Fibroblast of peridontal ligament (primary cell): ENCODE data around the gene PPP1R10.
A peak's percentile ranks its signal among the peaks of the same experiment; 100 is the strongest.

Experiments used
- DNase-seq: peaks from one replicate; pipeline ENCODE4 v3.0.0-alpha.2; 2010; ENCODE audit errors: extremely low read depth

PPP1R10 gene

DNA sequence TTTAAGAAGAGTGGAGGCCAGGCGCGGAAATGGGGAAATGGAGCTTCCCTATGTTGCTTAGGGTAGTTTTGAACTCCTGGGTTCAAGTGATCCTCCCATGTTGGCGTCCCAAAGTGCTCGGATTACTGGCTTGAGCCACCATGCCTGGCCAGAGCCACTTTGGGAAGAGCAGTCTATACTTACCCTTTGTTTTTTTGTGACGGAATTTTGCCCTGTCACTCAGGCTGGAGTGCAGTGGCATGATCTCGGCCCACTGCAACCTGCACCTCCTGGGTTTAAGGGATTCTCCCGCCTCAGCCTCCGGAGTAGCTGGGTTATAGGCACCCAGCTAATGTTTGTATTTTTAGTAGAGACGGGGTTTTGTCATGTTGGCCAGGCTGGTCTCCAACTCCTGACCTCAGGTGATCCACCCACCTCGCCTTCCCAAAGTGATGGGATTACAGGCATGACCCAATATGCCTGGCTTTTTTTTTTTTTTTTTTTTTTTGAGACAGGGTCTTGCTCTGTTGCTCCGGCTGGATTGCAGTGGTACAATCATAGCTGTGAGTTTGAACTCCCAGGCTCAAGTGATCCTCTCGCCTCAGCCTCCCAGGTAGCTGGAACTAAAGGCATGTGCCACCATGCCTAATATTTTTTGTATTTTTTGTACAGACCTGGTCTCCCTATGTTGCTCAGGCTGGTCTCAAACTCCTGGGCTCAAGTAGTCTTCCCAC, 18.0 kb downstream of the PPP1R10 start:
- DNase-seq: no peak

- peak; percentile 84 for DNase-seq
Measured at GRCh38 chr6:30597315-30598144, 19.5 kb downstream of the PPP1R10 start.

- no peak for DNase-seq
Measured at GRCh38 chr6:30592287-30592686, 24.8 kb downstream of the PPP1R10 start.

GRCh38 chr6:30591008-30591407, 26.0 kb downstream of the PPP1R10 start:
- DNase-seq: peak; percentile 50

GRCh38 chr6:30590509-30590908, 26.5 kb downstream of the PPP1R10 start:
- DNase-seq: no peak

GRCh38 chr6:30589754-30590358, 27.2 kb downstream of the PPP1R10 start:
- no peak for DNase-seq

DNA sequence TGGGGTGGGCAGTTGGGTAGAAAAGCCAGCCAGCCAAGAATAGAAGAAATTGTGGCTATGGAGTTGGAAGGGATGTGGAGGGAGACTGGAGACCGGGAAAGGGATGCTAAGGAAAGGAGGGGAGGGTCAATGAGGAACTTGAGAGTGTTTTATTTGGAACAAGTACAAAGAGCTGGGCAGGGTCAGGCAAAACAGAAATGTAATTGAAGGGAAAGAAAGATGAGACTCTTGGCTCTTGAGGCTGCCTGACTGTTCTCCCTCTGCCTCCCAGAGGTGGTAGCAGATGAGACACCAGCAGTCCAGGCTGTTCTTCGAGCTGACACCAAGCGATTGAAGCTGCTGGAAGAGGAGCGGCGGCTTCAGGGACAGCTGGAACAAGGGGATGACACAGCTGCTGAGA, 33.1 kb downstream of the PPP1R10 start:
- DNase-seq: no peak

DNA sequence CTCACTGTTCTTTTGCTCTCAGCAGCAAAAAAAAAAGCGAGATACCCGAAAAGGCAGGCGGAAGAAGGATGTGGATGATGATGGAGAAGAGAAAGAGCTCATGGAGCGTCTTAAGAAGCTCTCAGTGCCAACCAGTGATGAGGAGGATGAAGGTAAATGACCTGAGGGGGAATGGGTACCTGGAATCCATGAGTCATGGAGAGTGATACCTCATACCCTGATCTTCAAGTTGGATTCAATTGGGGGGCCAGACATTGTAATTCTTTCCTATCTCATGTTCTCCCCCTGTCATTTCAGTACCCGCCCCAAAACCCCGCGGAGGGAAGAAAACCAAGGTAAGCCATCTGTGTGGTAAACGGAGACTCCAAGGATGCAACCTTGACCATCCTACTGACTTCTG, 39.0 kb downstream of the PPP1R10 start:
- DNase-seq: no peak

- no peak for DNase-seq
Measured at GRCh38 chr6:30573113-30573512, 43.9 kb downstream of the PPP1R10 start.

DNA sequence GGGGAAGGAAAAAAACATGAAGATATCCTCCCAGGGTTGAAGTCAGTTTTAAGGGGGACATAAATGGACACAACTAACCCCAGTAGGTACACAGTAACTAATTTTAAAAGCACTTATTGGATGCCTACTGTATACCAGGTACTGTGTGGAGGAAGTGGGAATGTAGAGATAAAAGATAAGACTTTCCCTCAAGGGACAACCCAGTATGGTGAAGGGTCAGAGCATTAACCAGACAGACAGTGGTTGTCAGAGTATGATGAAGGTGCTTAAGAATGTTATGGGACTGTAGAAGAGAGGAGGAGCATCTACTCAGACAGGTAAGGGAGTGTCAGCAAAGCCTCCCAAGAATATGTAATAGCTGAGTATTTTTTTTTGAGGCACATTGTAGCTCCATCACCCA, 44.9 kb downstream of the PPP1R10 start:
- no peak for DNase-seq

DNA sequence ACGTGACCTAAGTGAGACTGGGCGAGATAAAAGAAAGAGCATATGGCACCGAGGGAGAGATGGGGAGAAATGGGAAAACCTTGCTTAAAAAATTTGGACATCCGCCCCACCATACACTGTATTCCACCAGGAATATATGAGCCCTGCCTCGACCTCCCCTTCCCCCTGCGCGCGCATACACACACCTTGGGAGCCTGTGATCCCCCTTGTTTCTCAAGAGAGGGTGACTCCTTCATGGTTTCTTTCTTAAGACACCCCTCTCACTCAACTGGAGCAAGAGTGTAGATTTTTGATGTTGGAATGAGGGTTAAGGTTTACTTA, 45.3 kb downstream of the PPP1R10 start:
- DNase-seq: no peak

DNA sequence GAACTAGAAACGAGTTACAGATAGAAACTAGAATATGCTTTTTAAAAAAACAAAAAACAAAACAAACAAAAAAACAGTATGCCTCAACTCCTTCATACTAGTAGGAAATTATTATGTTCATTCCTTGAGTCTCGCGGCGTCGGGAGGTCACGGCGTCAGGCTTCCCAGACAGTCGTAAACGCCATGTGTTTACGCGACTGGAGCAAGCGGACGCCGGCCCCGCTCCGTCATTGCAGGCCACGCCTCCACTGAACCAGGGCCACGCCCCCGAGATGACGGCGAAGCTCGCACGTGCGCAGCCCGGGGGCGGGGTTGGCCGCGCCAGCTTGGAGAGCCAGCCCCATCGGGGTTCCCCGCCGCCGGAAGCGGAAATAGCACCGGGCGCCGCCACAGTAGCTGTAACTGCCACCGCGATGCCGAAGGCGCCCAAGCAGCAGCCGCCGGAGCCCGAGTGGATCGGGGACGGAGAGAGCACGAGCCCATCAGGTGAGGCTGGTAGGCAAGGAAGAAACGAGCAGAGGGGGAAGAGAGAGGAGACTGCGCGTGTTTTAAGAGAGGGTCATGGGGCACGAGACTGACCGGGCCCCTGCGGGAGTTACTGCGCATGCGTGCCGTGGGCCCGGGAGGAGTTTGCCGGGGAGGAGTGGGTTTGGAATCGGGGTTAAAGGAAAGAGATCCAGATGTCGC, 45.8 kb downstream of the PPP1R10 start, which contains the start of gene ABCF1:
ABCF1 (plus strand) TSS at position 368 of the 687 bp plus-strand sequence; CDS start at position 414, 46 bp downstream.
- DNase-seq: peak; percentile 94

DNA sequence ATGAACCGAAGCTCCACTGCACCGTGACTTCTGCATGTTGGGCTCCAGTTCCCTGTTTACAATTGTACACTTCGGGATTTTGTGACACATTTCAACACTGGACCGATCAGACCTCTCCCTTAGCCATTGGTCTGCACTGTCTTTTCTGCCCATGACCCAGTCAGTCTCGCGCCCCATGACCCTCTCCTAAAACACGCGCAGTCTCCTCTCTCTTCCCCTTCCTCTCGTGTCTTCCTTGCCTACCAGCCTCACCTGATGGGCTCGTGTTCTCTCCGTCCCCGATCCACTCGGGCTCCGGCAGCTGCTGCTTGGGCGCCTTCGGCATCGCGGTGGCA, 46.3 kb downstream of the PPP1R10 start:
- DNase-seq: no peak

DNA sequence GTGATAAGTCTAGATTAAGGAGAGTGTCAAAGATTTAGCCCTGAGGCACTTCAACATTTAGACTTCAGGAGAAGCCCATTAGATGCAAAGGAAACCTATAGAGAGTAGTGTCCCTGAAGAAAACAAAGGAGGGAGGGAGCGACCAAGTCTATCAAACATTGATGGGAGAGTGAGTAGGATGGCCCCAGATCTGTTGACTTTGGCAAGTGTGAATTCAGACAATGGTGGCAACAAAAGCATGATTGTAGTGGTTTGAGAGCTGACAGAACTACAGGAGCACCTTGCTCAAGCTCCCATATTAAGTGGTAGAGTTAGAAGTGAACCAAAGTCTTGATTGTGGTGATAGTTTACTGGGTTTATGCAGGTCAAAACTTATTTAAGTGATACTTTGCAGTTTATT, 46.8 kb downstream of the PPP1R10 start:
- DNase-seq: no peak

- DNase-seq: no peak
Measured at GRCh38 chr6:30568245-30568644, 48.8 kb downstream of the PPP1R10 start.

DNA sequence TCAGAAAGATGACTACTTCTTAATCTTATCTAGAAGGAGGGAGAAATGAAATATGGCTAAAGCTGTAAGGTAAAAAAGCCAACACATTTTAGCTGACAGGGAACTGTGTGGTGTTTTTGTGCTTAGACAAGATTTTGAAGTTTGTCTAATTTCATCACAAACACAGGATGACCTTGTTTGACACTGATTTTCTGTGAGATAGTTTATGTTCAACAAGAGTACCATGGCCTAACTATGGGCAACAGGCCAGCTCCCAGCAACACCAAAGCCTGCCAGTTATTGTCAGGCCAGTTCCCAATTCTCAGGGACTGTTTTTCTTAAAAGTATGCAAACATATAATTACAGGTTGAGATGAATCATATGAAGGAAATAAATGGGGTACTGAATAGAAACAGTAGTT, 51.3 kb downstream of the PPP1R10 start:
- DNase-seq: no peak

DNA sequence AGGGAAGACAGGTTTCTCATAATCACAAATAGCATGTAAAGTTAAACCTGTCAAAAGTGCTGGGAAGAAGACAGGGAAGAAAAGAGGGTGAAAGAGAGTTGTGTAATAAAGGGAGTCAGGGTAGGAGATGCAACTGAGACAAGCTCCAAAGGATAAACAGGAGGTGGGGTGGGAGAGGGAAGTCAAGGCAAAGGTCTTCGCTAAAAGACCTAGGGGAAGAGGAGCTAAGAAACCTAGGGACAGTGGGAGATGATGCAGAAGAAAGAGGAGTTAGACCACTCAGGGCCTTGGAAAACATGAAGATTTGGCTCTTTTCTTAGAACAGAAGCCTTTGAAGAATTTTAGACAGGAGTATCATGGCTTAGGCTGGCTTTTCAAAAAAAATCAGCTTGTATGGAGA, 52.9 kb downstream of the PPP1R10 start:
- no peak for DNase-seq

GRCh38 chr6:30562470-30563425, 54.3 kb downstream of the PPP1R10 start:
- DNase-seq: no peak

DNA sequence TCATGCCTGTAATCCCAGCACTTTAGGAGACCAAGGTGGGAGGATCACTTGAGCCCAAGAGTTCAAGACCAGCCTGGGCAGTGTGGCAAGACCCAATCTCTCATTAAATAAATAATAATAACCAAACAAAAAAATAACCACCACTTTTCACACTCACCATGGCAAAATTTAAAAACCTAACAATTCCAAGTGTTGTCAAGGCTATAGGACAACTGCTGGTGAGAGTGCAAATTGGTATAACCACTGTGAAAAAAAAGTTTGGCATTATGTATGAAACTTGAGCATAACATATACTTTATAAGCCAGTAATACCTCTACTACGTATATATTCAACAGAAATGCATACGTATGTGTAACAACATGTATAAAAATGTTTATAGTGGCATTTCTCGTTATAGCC, 56.1 kb downstream of the PPP1R10 start:
- DNase-seq: no peak

- DNase-seq: no peak
Measured at GRCh38 chr6:30557683-30557981, 59.4 kb downstream of the PPP1R10 start.

- peak; percentile 91 for DNase-seq
Measured at GRCh38 chr6:30556906-30557682, 59.9 kb downstream of the PPP1R10 start, which contains the start of gene PRR3. Gene PRR3, plus strand, starts transcription at chr6:30557295. Its CDS starts 50 bp downstream, at chr6:30557345.
